ENCODE measurements around the gene FRMD4B.

The FRMD4B gene

DNA sequence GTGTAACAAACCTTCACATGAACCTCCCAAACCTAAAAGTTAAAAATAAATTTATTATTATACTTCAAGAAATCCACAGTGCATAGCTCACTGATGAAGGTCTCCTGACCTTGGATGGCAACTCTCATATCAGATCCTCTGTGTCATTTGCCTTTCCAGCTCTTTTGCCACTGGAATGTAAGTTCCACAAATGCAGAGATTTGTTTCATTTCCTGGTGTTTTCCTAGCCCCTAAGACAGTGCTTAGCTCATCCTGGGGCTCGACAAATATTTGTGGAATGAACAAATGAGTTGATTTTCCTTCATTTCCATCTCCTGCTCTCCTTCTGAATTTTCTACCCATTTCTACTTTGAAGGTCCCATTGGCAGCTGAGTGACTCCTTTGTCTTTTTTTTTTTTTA, 56.0 kb downstream of the FRMD4B start:
- no peaks in the 10 kb centered on the region for H3K79me2 ChIP-seq (ENCODE audit: control insufficient read depth, insufficient read depth, low read length, poor library complexity)
- H3K9me3 ChIP-seq (ENCODE audit: insufficient read depth, low read depth, low read length): no peaks in the 10 kb centered on the region
- H2BK12ac ChIP-seq (ENCODE audit: low read length): no peak overlapping the region
- no peak overlapping the region for H3K4ac ChIP-seq (ENCODE audit: low read depth, low read length)
- WGBS (ENCODE audit: extremely low coverage, insufficient coverage, insufficient read length): no CpG with 5 or more reads among the region's 1 CpG
- no peak overlapping the region for H3K14ac ChIP-seq (ENCODE audit: low read length)
- peak in 1 of 2 donors; percentile 22 for DNase-seq
- H3K4me3 ChIP-seq (ENCODE audit: low read depth, low read length): no peak overlapping the region
- H3K27ac ChIP-seq (ENCODE audit: low read depth, low read length): no peak overlapping the region
- no peak overlapping the region for H3K4me2 ChIP-seq (ENCODE audit: low read length)
- no peak overlapping the region for H4K91ac ChIP-seq (ENCODE audit: low read depth, low read length)
- no peak overlapping the region for H4K12ac ChIP-seq (ENCODE audit: low read depth, low read length)
- no peak overlapping the region for H2BK5ac ChIP-seq (ENCODE audit: low read depth, low read length, poor library complexity)
- H2AFZ ChIP-seq (ENCODE audit: insufficient read depth, low read length, poor library complexity): no peak overlapping the region
- no peak overlapping the region for H3K9ac ChIP-seq (ENCODE audit: low read length)
- H2BK120ac ChIP-seq (ENCODE audit: insufficient read depth, low read length, poor library complexity): no peak overlapping the region
- H3K79me1 ChIP-seq (ENCODE audit: low read length): no peaks in the 10 kb centered on the region
- no peaks in the 10 kb centered on the region for H3K27me3 ChIP-seq (ENCODE audit: insufficient read depth, low read length)
- H2AK5ac ChIP-seq (ENCODE audit: low read length): no peak overlapping the region
- no peak overlapping the region for H3K18ac ChIP-seq (ENCODE audit: low read length)
- H4K8ac ChIP-seq (ENCODE audit: low read depth, low read length): no peak overlapping the region
- H3K4me1 ChIP-seq (ENCODE audit: control insufficient read depth in 1 of 2, insufficient read depth in 2 of 2, low read length in 2 of 2): peaks cover 0 to 2% of the 10 kb centered on the region in 2 experiments
- H3K36me3 ChIP-seq (ENCODE audit: control insufficient read depth in 1 of 2, insufficient read depth in 2 of 2, low read length in 2 of 2): no peaks in the 10 kb centered on the region
- no peak overlapping the region for H3K23ac ChIP-seq (ENCODE audit: low read length)

DNA sequence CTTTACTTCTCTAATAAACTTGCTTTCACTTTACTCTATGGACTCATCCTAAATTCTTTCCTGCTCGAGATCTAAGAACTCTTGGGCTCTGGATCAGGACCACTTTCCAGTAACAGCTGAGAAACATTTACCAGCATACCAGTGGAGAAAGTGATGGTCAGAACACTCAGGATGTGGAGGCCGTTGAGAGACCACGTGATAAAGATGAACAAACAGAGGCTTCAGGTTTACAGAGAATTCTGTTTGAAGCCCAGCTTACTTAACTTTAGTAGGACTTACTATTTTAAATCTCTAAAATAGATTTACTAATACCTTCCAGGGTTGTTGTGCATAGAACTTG, 57.0 kb downstream of the FRMD4B start:
- Histone ChIP-seq H3K9me3 (ENCODE audit: insufficient read depth, low read depth, low read length) (no peaks in the 10 kb centered on the region), H2BK5ac (ENCODE audit: low read depth, low read length, poor library complexity) (no peak overlapping the region), H3K4me2 (ENCODE audit: low read length) (no peak overlapping the region), H3K4me1 (ENCODE audit: control insufficient read depth in 1 of 2, insufficient read depth in 2 of 2, low read length in 2 of 2) (peaks cover 0 to 2% of the 10 kb centered on the region in 2 experiments), H3K23ac (ENCODE audit: low read length) (no peak overlapping the region), H3K14ac (ENCODE audit: low read length) (no peak overlapping the region), H2BK12ac (ENCODE audit: low read length) (no peak overlapping the region), H3K27ac (ENCODE audit: low read depth, low read length) (no peak overlapping the region), H3K79me1 (ENCODE audit: low read length) (no peaks in the 10 kb centered on the region), H3K4ac (ENCODE audit: low read depth, low read length) (no peak overlapping the region), H4K91ac (ENCODE audit: low read depth, low read length) (no peak overlapping the region), H3K18ac (ENCODE audit: low read length) (no peak overlapping the region), H2AFZ (ENCODE audit: insufficient read depth, low read length, poor library complexity) (no peak overlapping the region), H4K8ac (ENCODE audit: low read depth, low read length) (no peak overlapping the region), H2BK120ac (ENCODE audit: insufficient read depth, low read length, poor library complexity) (no peak overlapping the region), H3K4me3 (ENCODE audit: low read depth, low read length) (no peak overlapping the region), H3K27me3 (ENCODE audit: insufficient read depth, low read length) (no peaks in the 10 kb centered on the region), H3K79me2 (ENCODE audit: control insufficient read depth, insufficient read depth, low read length, poor library complexity) (no peaks in the 10 kb centered on the region), H3K9ac (ENCODE audit: low read length) (no peak overlapping the region), H4K12ac (ENCODE audit: low read depth, low read length) (no peak overlapping the region), H3K36me3 (ENCODE audit: control insufficient read depth in 1 of 2, insufficient read depth in 2 of 2, low read length in 2 of 2) (no peaks in the 10 kb centered on the region), H2AK5ac (ENCODE audit: low read length) (no peak overlapping the region)
- DNase-seq: no peak
- WGBS (ENCODE audit: extremely low coverage, insufficient coverage, insufficient read length): no CpG with 5 or more reads among the region's 3 CpGs

DNA sequence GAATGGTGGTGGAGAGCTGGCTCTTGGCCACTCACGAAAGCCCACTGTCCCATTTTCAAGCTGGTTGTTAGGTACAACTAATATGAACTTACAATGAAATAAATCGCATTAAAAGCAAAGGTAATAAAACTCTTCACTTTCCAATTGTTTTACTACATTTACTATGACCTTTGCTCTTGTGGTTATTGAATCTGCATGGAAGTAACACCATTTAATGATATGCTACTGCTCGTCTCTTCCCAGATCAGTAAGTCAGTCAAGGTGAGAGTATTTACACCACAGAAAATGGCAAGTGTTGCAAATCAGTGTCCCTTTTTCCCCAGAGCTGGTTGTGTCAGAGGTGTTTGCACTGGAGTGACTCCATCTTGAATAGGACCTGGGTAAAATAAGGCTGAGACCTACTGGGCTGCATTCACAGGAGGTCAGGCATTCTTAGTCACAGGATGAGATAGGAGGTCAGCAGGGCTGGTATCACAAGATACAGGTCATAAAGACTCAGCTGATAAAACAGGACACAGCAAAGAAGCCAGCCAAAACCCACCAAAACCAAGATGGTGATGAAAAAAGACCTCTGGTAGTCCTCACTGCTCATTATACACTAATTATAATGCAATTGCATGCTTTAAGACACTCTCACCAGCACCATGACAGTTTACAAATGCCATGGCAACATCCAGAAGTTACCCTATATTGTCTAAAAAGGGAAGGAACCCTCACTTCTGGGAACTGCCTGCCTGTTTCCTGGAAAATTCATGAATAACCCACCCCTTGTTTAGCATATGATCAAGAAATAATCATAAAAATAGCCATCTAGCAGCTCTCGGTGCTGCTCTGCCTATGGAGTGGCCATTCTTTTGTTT, 57.6 kb downstream of the FRMD4B start:
- Histone ChIP-seq H3K14ac (ENCODE audit: low read length) (no peak overlapping the region), H2BK5ac (ENCODE audit: low read depth, low read length, poor library complexity) (no peak overlapping the region), H4K12ac (ENCODE audit: low read depth, low read length) (no peak overlapping the region), H2BK12ac (ENCODE audit: low read length) (no peak overlapping the region), H4K8ac (ENCODE audit: low read depth, low read length) (no peak overlapping the region), H3K79me1 (ENCODE audit: low read length) (no peaks in the 10 kb centered on the region), H3K4ac (ENCODE audit: low read depth, low read length) (no peak overlapping the region), H3K4me3 (ENCODE audit: low read depth, low read length) (no peak overlapping the region), H3K79me2 (ENCODE audit: control insufficient read depth, insufficient read depth, low read length, poor library complexity) (no peaks in the 10 kb centered on the region), H3K9me3 (ENCODE audit: insufficient read depth, low read depth, low read length) (no peaks in the 10 kb centered on the region), H4K91ac (ENCODE audit: low read depth, low read length) (no peak overlapping the region), H2AK5ac (ENCODE audit: low read length) (no peak overlapping the region), H3K4me1 (ENCODE audit: control insufficient read depth in 1 of 2, insufficient read depth in 2 of 2, low read length in 2 of 2) (peaks cover 0 to 2% of the 10 kb centered on the region in 2 experiments), H3K27ac (ENCODE audit: low read depth, low read length) (no peak overlapping the region), H3K27me3 (ENCODE audit: insufficient read depth, low read length) (no peaks in the 10 kb centered on the region), H3K23ac (ENCODE audit: low read length) (no peak overlapping the region), H2BK120ac (ENCODE audit: insufficient read depth, low read length, poor library complexity) (no peak overlapping the region), H3K36me3 (ENCODE audit: control insufficient read depth in 1 of 2, insufficient read depth in 2 of 2, low read length in 2 of 2) (no peaks in the 10 kb centered on the region), H3K18ac (ENCODE audit: low read length) (no peak overlapping the region), H3K4me2 (ENCODE audit: low read length) (no peak overlapping the region), H2AFZ (ENCODE audit: insufficient read depth, low read length, poor library complexity) (no peak overlapping the region), H3K9ac (ENCODE audit: low read length) (no peak overlapping the region)
- DNase-seq: no peak
- no CpG with 5 or more reads among the region's 4 CpGs for WGBS (ENCODE audit: extremely low coverage, insufficient coverage, insufficient read length)

DNA sequence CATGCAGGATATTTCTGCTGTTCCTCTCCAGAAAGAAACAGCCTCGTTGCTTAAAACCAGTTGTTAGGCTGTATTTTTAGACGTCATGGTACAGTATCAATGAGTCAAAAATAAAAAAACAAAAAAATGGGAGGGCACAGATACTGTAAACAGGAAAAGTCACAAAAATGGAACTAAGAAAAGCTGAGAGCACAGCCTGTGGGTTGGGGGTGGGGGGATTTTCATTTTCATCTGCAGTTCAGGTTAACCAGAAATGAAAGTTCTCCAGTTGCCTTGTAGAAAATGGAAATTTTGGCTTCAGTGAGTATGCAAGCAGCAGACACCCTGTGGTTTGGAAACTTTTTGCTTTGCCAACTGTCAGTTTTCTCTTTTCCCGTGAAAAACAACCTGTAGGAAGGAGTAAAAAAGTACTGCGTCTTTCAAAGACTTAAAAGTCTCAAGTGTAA, 59.0 kb downstream of the FRMD4B start:
- Histone ChIP-seq H2AK5ac (ENCODE audit: low read length) (no peak overlapping the region), H3K27me3 (ENCODE audit: insufficient read depth, low read length) (no peaks in the 10 kb centered on the region), H2BK5ac (ENCODE audit: low read depth, low read length, poor library complexity) (no peak overlapping the region), H3K23ac (ENCODE audit: low read length) (no peak overlapping the region), H3K79me1 (ENCODE audit: low read length) (no peaks in the 10 kb centered on the region), H3K79me2 (ENCODE audit: control insufficient read depth, insufficient read depth, low read length, poor library complexity) (no peaks in the 10 kb centered on the region), H3K14ac (ENCODE audit: low read length) (no peak overlapping the region), H3K4ac (ENCODE audit: low read depth, low read length) (no peak overlapping the region), H2BK120ac (ENCODE audit: insufficient read depth, low read length, poor library complexity) (no peak overlapping the region), H3K9me3 (ENCODE audit: insufficient read depth, low read depth, low read length) (no peaks in the 10 kb centered on the region), H4K91ac (ENCODE audit: low read depth, low read length) (no peak overlapping the region), H2BK12ac (ENCODE audit: low read length) (no peak overlapping the region), H3K4me3 (ENCODE audit: low read depth, low read length) (no peak overlapping the region), H3K36me3 (ENCODE audit: control insufficient read depth in 1 of 2, insufficient read depth in 2 of 2, low read length in 2 of 2) (no peaks in the 10 kb centered on the region), H3K4me2 (ENCODE audit: low read length) (no peak overlapping the region), H3K4me1 (ENCODE audit: control insufficient read depth in 1 of 2, insufficient read depth in 2 of 2, low read length in 2 of 2) (peaks cover 0 to 2% of the 10 kb centered on the region in 2 experiments), H3K27ac (ENCODE audit: low read depth, low read length) (no peak overlapping the region), H4K8ac (ENCODE audit: low read depth, low read length) (no peak overlapping the region), H3K18ac (ENCODE audit: low read length) (no peak overlapping the region), H3K9ac (ENCODE audit: low read length) (no peak overlapping the region), H4K12ac (ENCODE audit: low read depth, low read length) (no peak overlapping the region), H2AFZ (ENCODE audit: insufficient read depth, low read length, poor library complexity) (no peak overlapping the region)
- WGBS (ENCODE audit: extremely low coverage, insufficient coverage, insufficient read length): no CpG with 5 or more reads among the region's 4 CpGs
- DNase-seq: no peak
